ACC112 (cell line): ENCODE data around the gene SIGLEC5.

Experiments used
- H2AFZ ChIP-seq: fragments of 200-600 bp; sonication (generic); one replicate; pipeline ENCODE4 v1.6.0; 2017; ENCODE audit warnings: antibody characterized with exemption, low read length; ENCODE audit not compliant: unreplicated experiment
- H3K27ac ChIP-seq: fragments of 200-600 bp; sonication (generic); 2 replicates; pipeline ENCODE4 v1.5.1; 2014; ENCODE audit warnings: low read depth, mild to moderate bottlenecking, antibody characterized with exemption, low read length, moderate library complexity
- H3K27me3 ChIP-seq: fragments of 200-600 bp; sonication (generic); 2 replicates; pipeline ENCODE4 v1.6.1; 2014; ENCODE audit warnings: mild to moderate bottlenecking, antibody characterized with exemption, low read length, moderate library complexity, mixed read lengths; ENCODE audit not compliant: insufficient read depth
- H3K36me3 ChIP-seq: fragments of 200-600 bp; sonication (generic); 2 replicates; pipeline ENCODE4 v1.6.1; 2016; ENCODE audit warnings: mild to moderate bottlenecking, antibody characterized with exemption, low read length, moderate library complexity, mixed read lengths; ENCODE audit not compliant: insufficient read depth
- H3K4me1 ChIP-seq: fragments of 200-600 bp; sonication (generic); one replicate; pipeline ENCODE4 v1.6.1; 2016; ENCODE audit warnings: low read length, mixed read lengths; ENCODE audit not compliant: insufficient read depth, unreplicated experiment, control insufficient read depth
- H3K4me3 ChIP-seq: fragments of 200-600 bp; sonication (generic); 2 replicates; pipeline ENCODE4 v1.5.1; 2014; ENCODE audit warnings: mild to moderate bottlenecking, low read depth, low read length
- H3K79me2 ChIP-seq: fragments of 200-600 bp; sonication (generic); one replicate; pipeline ENCODE4 v1.6.0; 2016; ENCODE audit warnings: low read length; ENCODE audit not compliant: control insufficient read depth, unreplicated experiment, insufficient read depth

Gene SIGLEC5

GRCh38 chr19:51567583-51567982 is 62.6 kb downstream of the SIGLEC5 start:
- Histone ChIP-seq H3K4me1 (peaks cover 3% of the 10 kb centered on the region), H3K79me2 (peaks cover 11% of the 10 kb centered on the region), H3K4me3 (no peak overlapping the region), H3K36me3 (no peaks in the 10 kb centered on the region), H3K27ac (no peak overlapping the region), H2AFZ (no peak overlapping the region), H3K27me3 (peaks cover 39% of the 10 kb centered on the region)

- Histone ChIP-seq H3K27ac (no peak overlapping the region), H2AFZ (no peak overlapping the region), H3K4me3 (no peak overlapping the region), H3K36me3 (no peaks in the 10 kb centered on the region), H3K79me2 (peaks cover 2% of the 10 kb centered on the region), H3K4me1 (no peaks in the 10 kb centered on the region), H3K27me3 (peaks cover 39% of the 10 kb centered on the region)
Measured at GRCh38 chr19:51566489-51567100, 63.6 kb downstream of the SIGLEC5 start.

DNA sequence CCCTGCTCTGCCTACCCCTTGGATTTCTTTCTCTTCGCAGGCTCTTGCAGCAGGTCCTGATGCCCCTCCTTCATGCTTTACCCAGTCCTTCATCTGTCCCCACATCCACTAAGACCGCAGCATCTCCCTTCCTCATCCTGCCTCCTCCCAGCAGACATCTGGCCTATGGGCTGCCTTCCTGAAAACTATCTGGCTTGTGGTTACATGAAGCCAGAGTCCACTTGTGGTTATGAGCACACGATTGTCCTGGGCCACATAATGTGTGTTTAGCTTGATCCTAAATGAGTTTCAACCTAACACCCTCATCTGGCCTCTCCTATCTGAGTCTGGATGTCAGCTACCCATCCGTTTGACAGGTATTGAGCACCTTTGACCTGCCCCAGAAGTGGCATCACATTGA is 64.6 kb downstream of the SIGLEC5 start:
- Histone ChIP-seq H3K79me2 (no peaks in the 10 kb centered on the region), H3K27ac (no peak overlapping the region), H3K27me3 (peaks cover 39% of the 10 kb centered on the region), H2AFZ (no peak overlapping the region), H3K4me3 (no peak overlapping the region), H3K4me1 (no peaks in the 10 kb centered on the region), H3K36me3 (no peaks in the 10 kb centered on the region)

DNA sequence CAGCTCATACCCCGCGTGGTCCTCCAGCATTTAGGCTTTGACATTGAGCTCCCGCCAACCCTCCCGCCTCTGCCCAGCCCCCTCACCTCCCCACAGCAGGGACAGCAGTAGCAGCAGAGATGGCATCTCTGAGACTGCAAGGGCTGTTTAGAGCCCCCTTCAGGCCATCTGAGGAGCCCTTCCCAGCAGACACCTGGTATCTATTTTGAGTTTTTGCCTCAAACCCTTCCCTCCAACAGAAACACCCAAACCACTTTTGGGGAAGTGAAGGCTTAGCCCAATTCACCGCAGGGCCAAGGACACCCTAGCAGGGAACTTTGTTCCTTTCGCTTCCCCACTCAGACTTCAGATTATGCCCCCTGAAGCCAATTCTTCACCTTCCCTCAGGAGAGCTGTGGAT is 65.4 kb downstream of the SIGLEC5 start:
- Histone ChIP-seq H3K27me3 (peaks cover 38% of the 10 kb centered on the region), H3K4me1 (no peaks in the 10 kb centered on the region), H2AFZ (no peak overlapping the region), H3K4me3 (no peak overlapping the region), H3K36me3 (no peaks in the 10 kb centered on the region), H3K79me2 (no peaks in the 10 kb centered on the region), H3K27ac (no peak overlapping the region)
